ENCODE data around the gene PCGF1. TPM values are rescaled to one million over a fixed set of nuclear protein-coding genes. Genes with fewer than 3 reads are reported as not detected.
"Not testable (repeated sequence)": the region's sequence is repeated elsewhere in the genome, so short reads cannot be mapped to it uniquely, and the experiment has no call there.

PCGF1 gene
- total RNA-seq, 1 experiment from 2014 or later, result 39.9 TPM

DNA sequence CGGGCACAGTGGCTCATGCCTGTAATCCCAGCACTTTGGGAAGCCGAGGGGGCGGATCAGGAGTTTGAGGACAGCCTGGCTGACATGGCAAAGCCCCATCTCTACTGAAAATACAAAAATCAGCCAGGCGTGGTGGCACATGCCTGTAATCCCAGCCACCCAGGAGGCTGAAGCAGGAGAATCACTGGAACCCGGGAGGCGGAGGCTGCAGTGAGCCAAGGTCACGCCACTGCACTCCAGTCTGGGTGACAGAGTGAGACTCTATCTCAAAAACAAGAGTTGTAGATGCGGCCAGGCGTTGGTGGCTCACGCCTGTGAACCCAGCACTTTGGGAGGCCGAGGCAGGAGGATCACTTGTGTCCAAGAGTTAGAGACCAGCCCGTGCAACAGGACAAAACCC is 36.8 kb downstream of the PCGF1 start:
- H3K27me3 ChIP-seq (ENCODE audit: insufficient read depth, low read length); intact Hi-C loops (cut with micrococcal nuclease); ATAC-seq; H3K4me3 ChIP-seq (replicated peaks in 1 of 2; ENCODE audit: low read depth in 1 of 2, low read length in 2 of 2); H3K9me2 ChIP-seq (ENCODE audit: insufficient read depth); H2AFZ ChIP-seq (ENCODE audit: low read depth, low read length, poor library complexity, severe bottlenecking); BruUV-seq (replicated peaks); H3K27ac ChIP-seq (ENCODE audit: low read depth, low read length); H3K4me2 ChIP-seq (ENCODE audit: low read length); H3K9me3 ChIP-seq (ENCODE audit: control insufficient read depth in 1 of 2, insufficient read depth in 1 of 2, low read depth in 1 of 2, low read length in 2 of 2); DNase-seq (ENCODE audit: low read depth, low spot score); H3K9ac ChIP-seq (ENCODE audit: low read length); H4K20me1 ChIP-seq (ENCODE audit: insufficient read depth): not testable (repeated sequence)
- peak; percentile 13; the same call in 1 of the 2 replicates for TF ChIP-seq POLR2AphosphoS5 (IDR thresholded peaks at IDR 0.05; ENCODE audit: low read depth, low read length)
- ChIA-PET POLR2A (interaction anchor here (0.8 to 2.7 kb wide), 3 partner anchors 11 to 30 kb away, joined by 4 to 25 read pairs (median 5); partner anchors contain the start of genes CCDC142, TTC31 and WBP1), CTCF (interaction anchor here (0.6 kb wide), 1 partner anchor 13 kb away, joined by 3 read pairs; the partner anchor contains the start of gene WBP1), RAD21 (ENCODE audit: low non-redundant PET in 1 of 2, low total read pairs in 2 of 2, uncharacterized antibody in 2 of 2, unreplicated experiment in 2 of 2) (interaction anchor here in 1 of 2 experiments (0.6 kb wide), 1 partner anchor 13 kb away, joined by 3 read pairs; no protein-coding TSS in a partner anchor)
- Histone ChIP-seq H3K36me3 (ENCODE audit: control insufficient read depth in 1 of 2, insufficient read depth in 2 of 2, low read length in 2 of 2) (peaks cover 8 to 16% of the 10 kb centered on the region in 2 experiments; a peak in 2 of 4 replicates), H3K79me2 (ENCODE audit: insufficient read depth, low read length) (peaks cover 14% of the 10 kb centered on the region), H3K4me1 (ENCODE audit: control insufficient read depth in 1 of 2, insufficient read depth in 2 of 2, low read length in 2 of 2) (peaks cover 12 to 23% of the 10 kb centered on the region in 2 experiments; a peak in 3 of 4 replicates)

DNA sequence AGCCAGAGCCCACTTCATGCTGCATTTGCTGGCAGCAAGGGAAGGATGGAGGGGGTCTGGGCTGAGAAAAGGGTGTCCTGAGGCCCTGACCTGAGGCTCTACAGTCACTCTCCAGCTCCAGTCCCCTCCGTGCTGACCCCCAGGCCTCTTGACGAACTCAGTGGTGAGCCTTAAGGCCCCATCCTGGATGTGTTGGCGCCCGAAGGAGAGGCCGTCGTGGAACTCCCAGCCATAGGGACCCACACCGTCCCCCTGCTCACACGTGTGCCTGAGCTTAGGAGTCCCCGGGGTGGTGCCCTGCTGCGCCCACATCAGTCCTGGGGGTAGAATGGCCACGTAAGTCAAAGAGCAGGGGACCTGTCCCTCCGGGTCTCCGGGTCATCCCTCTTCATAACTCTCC is 43.1 kb downstream of the PCGF1 start:
- RAD21 ChIA-PET (ENCODE audit: low non-redundant PET in 1 of 2, low total read pairs in 2 of 2, uncharacterized antibody in 2 of 2, unreplicated experiment in 2 of 2), result no interaction called here
- Histone ChIP-seq H3K4me3 (replicated peaks in 1 of 2; ENCODE audit: low read depth in 1 of 2, low read length in 2 of 2) (peak overlapping the region; percentile 86 to 97), H3K4me2 (ENCODE audit: low read length) (peak overlapping the region; percentile 99), H2AFZ (ENCODE audit: low read depth, low read length, poor library complexity, severe bottlenecking) (no peak overlapping the region), H4K20me1 (ENCODE audit: insufficient read depth) (no peaks in the 10 kb centered on the region), H3K9me3 (ENCODE audit: control insufficient read depth in 1 of 2, insufficient read depth in 1 of 2, low read depth in 1 of 2, low read length in 2 of 2) (no peaks in the 10 kb centered on the region), H3K79me2 (ENCODE audit: insufficient read depth, low read length) (peaks cover 27% of the 10 kb centered on the region), H3K27me3 (ENCODE audit: insufficient read depth, low read length) (no peaks in the 10 kb centered on the region), H3K4me1 (ENCODE audit: control insufficient read depth in 1 of 2, insufficient read depth in 2 of 2, low read length in 2 of 2) (peaks cover 0 to 13% of the 10 kb centered on the region in 2 experiments; a peak in 3 of 4 replicates), H3K36me3 (ENCODE audit: control insufficient read depth in 1 of 2, insufficient read depth in 2 of 2, low read length in 2 of 2) (peaks cover 4 to 19% of the 10 kb centered on the region in 2 experiments; a peak in 2 of 4 replicates), H3K9me2 (ENCODE audit: insufficient read depth) (no peaks in the 10 kb centered on the region), H3K27ac (ENCODE audit: low read depth, low read length) (peak overlapping the region; percentile 89), H3K9ac (ENCODE audit: low read length) (peak overlapping the region; percentile 94)
- intact Hi-C loops (cut with micrococcal nuclease), result no loop called here
- POLR2A ChIA-PET, result no interaction called here
- peak; percentile 3 for ATAC-seq
- CTCF ChIA-PET, result no interaction called here
- BruUV-seq (replicated peaks), result no TSS peak
- DNase-seq (ENCODE audit: low read depth, low spot score), result no peak
- TF ChIP-seq EZH2 (IDR thresholded peaks at IDR 0.05), result no peak
- no peak for TF ChIP-seq TCF7L2 (IDR thresholded peaks at IDR 0.05; ENCODE audit: borderline replicate concordance, extremely low read depth, insufficient read depth, insufficient read length)
- no peak for TF ChIP-seq EGR1 (IDR thresholded peaks at IDR 0.05; ENCODE audit: low read depth)
- TF ChIP-seq, protein P1, sequence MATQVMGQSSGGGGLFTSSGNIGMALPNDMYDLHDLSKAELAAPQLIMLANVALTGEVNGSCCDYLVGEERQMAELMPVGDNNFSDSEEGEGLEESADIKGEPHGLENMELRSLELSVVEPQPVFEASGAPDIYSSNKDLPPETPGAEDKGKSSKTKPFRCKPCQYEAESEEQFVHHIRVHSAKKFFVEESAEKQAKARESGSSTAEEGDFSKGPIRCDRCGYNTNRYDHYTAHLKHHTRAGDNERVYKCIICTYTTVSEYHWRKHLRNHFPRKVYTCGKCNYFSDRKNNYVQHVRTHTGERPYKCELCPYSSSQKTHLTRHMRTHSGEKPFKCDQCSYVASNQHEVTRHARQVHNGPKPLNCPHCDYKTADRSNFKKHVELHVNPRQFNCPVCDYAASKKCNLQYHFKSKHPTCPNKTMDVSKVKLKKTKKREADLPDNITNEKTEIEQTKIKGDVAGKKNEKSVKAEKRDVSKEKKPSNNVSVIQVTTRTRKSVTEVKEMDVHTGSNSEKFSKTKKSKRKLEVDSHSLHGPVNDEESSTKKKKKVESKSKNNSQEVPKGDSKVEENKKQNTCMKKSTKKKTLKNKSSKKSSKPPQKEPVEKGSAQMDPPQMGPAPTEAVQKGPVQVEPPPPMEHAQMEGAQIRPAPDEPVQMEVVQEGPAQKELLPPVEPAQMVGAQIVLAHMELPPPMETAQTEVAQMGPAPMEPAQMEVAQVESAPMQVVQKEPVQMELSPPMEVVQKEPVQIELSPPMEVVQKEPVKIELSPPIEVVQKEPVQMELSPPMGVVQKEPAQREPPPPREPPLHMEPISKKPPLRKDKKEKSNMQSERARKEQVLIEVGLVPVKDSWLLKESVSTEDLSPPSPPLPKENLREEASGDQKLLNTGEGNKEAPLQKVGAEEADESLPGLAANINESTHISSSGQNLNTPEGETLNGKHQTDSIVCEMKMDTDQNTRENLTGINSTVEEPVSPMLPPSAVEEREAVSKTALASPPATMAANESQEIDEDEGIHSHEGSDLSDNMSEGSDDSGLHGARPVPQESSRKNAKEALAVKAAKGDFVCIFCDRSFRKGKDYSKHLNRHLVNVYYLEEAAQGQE (IDR thresholded peaks at IDR 0.05; ENCODE audit: low read depth), result no peak
- no peak for TF ChIP-seq ZNF274 (IDR thresholded peaks at IDR 0.05; ENCODE audit: low read depth, low read length)
- TF ChIP-seq, protein P2, sequence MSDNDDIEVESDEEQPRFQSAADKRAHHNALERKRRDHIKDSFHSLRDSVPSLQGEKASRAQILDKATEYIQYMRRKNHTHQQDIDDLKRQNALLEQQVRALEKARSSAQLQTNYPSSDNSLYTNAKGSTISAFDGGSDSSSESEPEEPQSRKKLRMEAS (IDR thresholded peaks at IDR 0.05), result no peak
- TF ChIP-seq, protein P3, sequence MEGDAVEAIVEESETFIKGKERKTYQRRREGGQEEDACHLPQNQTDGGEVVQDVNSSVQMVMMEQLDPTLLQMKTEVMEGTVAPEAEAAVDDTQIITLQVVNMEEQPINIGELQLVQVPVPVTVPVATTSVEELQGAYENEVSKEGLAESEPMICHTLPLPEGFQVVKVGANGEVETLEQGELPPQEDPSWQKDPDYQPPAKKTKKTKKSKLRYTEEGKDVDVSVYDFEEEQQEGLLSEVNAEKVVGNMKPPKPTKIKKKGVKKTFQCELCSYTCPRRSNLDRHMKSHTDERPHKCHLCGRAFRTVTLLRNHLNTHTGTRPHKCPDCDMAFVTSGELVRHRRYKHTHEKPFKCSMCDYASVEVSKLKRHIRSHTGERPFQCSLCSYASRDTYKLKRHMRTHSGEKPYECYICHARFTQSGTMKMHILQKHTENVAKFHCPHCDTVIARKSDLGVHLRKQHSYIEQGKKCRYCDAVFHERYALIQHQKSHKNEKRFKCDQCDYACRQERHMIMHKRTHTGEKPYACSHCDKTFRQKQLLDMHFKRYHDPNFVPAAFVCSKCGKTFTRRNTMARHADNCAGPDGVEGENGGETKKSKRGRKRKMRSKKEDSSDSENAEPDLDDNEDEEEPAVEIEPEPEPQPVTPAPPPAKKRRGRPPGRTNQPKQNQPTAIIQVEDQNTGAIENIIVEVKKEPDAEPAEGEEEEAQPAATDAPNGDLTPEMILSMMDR (IDR thresholded peaks at IDR 0.05 in 2 of 3, conservative IDR thresholded peaks at IDR 0.05 in 1 of 3; ENCODE audit: borderline replicate concordance in 1 of 3, insufficient read depth in 1 of 3, low read depth in 2 of 3, low read length in 2 of 3), result no peak
- no peak for TF ChIP-seq JUND (IDR thresholded peaks at IDR 0.05)
- TF ChIP-seq CEBPB (IDR thresholded peaks at IDR 0.05; ENCODE audit: low read depth), result no peak
- no peak for TF ChIP-seq POLR2AphosphoS5 (IDR thresholded peaks at IDR 0.05; ENCODE audit: low read depth, low read length)
- TF ChIP-seq SIN3A (IDR thresholded peaks at IDR 0.05; ENCODE audit: low read depth), result no peak
- TF ChIP-seq YY1 (IDR thresholded peaks at IDR 0.05; ENCODE audit: extremely low read depth, insufficient replicate concordance, low read depth, low read length), result no peak
- TF ChIP-seq FOSL1 (IDR thresholded peaks at IDR 0.05; ENCODE audit: low read depth), result no peak
- no peak for TF ChIP-seq ELF1 (IDR thresholded peaks at IDR 0.05; ENCODE audit: borderline replicate concordance, low read depth)
- no peak for TF ChIP-seq POLR2A (IDR thresholded peaks at IDR 0.05; ENCODE audit: borderline replicate concordance, extremely low read depth, insufficient read depth, insufficient read length)
